ENCODE measurements around the gene RMI1. TPM values are rescaled to one million over a fixed set of nuclear protein-coding genes. Genes with fewer than 3 reads are reported as not detected.

RMI1 gene
- total RNA-seq, result 3.4 and 4.7 TPM in 2 replicates

DNA sequence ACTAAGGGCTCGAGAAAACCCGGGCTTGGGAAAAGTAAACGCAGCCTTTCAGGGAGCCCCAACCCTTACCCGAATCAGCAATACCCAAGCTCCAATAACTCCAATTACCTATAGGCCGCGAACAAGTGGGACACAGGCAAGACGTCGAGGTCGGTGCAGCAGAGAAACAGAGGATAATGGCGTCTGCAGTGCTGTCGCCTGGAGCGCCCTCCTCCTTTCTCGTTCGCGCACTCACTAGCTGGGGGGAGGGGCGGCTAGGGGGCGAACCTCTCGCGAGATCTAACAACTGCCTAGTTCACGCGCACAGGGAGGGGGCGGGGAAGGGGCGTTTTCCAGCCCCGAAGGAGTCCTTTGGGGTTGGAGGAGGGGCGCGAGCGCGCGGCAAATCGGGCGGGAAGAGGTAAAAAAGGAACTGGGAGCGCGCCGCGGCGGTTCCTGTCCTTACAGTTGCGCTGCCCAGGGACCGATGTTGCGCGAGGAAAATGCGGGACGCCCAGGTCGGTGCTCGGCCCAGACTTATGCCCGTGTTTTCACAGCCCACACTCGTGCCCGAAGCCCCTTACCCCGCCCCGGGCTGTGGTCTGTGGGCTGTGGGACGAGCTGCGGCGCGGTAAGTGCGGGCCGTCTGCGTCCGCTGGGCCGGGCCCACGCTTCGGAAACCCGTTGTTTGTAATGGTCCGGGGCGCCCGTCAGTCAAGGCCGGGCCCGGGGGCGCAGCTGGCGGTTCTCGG lies at the start of gene RMI1:
Gene RMI1, plus strand, starts transcription at position 411 of the 731 bp plus-strand sequence. CDS start 20,182 bp downstream, outside the sequence.

GRCh38 chr9:83979812-83980394 lies 702 bp upstream of the RMI1 start, which contains the start of gene HNRNPK:
TSS of gene HNRNPK (minus strand) at chr9:83980215. CDS start at chr9:83978252, 1,963 bp downstream.

Other genes with a start within 250 kb of the RMI1 start
- 0.44 and 1.3 TPM in 2 replicates for gene GKAP1, start 163.0 kb upstream of the RMI1 start, total RNA-seq
- gene KIF27, start 59.4 kb upstream of the RMI1 start, total RNA-seq, result 1.1 and 1.6 TPM in 2 replicates
- 411 and 450 TPM in 2 replicates for gene HNRNPK, start 590 bp upstream of the RMI1 start, total RNA-seq

Measured in cardiac ventricle fibroblast (primary cell).